GM12874 (cell line): ENCODE data around the gene C12orf76.

Experiments
- TF ChIP-seq, protein P1 (sequence below): IDR thresholded peaks from 2 replicates; pipeline ENCODE4 v1.5.1; 2011; ENCODE audit warnings: low read depth, mild to moderate bottlenecking, control low read depth, low read length, moderate library complexity; ENCODE audit not compliant: insufficient read depth

The C12orf76 gene

DNA sequence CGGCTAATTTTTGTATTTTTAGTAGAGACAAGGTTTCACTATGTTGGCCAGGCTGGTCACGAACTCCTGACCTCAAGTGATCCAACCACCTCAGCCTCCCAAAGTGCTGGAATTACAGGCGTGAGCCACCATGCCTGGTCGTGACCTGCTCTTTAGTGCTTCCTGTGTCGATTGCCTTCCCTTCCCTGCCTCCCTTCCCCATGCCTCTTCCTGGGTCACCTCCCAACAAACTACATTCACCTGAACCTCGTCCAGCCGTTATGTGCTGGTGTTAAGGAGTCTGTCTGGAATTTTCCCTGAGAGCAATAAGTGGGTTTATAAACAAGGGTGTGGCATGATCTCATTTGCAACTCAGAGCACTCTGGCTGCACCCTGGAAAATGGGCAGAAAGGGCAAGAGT is 32.1 kb upstream of the C12orf76 start:
- TF ChIP-seq, protein P1, sequence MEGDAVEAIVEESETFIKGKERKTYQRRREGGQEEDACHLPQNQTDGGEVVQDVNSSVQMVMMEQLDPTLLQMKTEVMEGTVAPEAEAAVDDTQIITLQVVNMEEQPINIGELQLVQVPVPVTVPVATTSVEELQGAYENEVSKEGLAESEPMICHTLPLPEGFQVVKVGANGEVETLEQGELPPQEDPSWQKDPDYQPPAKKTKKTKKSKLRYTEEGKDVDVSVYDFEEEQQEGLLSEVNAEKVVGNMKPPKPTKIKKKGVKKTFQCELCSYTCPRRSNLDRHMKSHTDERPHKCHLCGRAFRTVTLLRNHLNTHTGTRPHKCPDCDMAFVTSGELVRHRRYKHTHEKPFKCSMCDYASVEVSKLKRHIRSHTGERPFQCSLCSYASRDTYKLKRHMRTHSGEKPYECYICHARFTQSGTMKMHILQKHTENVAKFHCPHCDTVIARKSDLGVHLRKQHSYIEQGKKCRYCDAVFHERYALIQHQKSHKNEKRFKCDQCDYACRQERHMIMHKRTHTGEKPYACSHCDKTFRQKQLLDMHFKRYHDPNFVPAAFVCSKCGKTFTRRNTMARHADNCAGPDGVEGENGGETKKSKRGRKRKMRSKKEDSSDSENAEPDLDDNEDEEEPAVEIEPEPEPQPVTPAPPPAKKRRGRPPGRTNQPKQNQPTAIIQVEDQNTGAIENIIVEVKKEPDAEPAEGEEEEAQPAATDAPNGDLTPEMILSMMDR = no peak

DNA sequence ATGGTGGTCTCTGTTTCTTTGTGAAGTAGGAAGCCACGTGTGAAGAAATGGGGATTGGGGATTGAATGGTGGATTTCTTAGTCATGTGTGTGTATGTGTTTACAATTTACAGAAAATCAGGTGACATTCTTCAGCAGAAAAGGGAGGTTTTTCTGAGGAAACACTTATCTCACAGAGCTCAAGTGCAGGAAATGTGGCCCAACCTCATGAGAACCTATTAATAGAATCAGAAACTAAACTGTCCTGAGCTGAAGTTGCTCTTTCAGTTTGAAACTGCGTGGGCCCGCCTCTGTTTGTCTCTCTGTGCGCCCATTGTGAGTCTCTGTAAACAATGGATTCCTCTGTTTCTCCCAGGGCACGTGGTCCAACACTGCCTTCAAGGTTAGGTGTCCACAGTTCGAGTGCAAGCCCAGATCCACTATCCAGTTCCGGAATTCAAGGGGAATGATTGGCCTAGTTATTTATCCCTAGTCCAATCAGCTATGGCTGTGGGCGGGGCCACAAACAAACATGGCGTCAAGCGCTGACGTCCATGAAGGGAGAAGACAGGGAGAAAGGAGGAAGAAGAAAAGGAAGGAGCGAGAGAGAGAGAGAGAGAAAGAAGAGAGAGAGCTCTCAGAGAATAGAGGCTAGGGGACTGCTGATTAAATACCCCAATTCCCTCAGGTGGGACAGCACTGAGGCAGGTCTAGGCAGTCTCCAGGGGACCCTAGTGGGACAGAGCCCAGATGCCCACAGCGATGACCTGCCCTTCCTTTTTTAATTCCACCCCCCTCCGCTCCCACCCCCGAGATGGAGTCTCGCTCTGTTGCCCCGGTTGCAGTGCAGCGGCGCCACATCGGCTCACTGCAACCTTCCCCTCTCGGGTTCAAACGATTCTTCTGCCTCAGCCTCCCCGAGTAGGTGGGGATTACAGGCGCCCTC is 31.4 kb upstream of the C12orf76 start:
- TF ChIP-seq, protein P1 = no peak

DNA sequence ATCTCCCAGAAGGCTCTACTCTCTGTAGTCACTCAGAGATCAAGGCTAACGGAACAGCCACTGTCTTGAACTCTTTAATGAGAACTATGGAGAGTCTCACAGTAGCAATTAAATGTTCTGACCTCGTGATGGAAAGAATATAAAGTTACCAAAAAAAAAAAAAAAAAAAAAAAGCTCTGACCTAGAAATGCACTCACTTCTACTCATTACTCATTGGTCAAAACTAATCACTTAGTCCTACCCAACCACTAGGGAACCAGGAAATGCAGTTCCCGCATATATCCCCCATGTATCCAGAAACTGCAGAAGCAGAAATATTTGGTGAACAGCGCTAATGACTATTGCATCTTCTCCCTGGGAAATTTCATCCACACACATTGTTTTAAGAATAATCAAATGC is 29.5 kb upstream of the C12orf76 start:
- TF ChIP-seq, protein P1 = no peak

DNA sequence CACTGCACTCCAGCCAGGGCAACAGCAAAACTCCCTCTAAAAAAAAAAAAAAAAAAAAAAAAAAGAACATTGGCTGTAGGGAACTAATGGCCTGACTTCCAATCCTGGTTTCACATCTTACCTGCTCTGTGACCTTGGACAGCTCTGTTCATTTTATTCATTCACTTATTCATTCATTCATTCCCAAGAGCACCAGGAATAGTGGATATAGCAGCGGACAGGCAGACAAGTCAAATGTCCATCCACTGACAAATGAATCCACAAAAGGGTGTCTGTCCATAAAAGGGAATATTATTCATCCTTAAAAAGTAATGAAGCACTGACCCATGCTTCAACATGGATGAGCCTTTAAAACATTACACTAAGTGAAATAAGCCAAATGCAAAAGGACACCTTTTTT is 27.6 kb upstream of the C12orf76 start:
- TF ChIP-seq, protein P1 = no peak

DNA sequence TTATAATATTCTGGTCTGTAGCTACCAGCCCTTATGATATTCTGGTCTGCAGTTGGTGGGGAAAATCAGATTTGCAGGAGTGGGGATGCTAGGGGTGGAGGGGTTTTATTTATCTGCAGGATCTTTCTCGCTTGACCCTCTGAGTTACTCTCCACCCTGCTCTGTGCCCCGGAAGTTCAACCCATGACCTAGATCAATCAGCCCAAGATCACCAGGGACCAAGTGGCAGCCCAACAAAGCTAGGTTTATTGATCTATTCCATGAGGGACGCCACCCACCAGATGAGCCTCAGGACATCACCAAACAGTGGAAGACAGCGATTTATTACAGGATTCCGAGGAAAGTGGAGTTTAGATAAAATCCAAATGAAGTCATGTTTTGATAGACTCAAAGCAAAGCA is 25.8 kb upstream of the C12orf76 start:
- TF ChIP-seq, protein P1 = no peak

DNA sequence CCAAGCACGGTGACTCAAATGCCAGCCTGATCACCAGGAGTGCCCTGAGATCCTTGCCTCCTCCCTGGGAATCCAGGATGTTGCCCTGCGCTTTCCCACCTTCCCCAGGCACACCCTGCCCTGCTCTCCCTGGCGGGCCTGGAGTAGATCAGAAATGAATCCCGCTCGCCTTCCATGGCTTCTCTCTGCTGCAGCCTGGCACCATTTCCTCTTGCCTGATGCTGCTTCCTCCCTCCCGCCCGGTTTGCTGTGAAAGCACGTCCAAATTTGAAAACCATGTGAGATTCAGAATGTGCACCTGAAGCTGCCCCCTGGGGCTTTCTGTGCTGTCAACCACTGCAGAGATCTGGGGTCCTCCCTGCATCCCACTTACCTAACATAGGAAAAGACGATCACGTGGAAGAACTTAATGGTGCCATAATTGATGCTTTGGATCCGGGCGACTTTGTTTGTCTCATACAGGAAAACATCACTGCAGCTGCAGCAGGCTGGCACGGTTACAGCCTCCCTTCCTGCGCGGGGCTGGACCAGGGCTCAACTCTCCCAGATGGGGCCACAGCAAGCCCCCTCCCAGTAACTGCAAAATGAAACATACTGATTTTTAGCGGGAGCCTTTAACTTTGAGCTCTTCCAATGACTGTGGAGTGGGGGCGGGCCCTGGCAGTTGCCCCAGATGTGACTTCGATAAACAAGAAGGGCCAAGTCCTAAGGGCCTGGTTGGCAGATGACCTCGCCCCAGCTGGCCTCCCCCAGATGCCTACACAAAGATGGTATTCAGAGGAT is 24.9 kb upstream of the C12orf76 start:
- TF ChIP-seq, protein P1 = no peak

DNA sequence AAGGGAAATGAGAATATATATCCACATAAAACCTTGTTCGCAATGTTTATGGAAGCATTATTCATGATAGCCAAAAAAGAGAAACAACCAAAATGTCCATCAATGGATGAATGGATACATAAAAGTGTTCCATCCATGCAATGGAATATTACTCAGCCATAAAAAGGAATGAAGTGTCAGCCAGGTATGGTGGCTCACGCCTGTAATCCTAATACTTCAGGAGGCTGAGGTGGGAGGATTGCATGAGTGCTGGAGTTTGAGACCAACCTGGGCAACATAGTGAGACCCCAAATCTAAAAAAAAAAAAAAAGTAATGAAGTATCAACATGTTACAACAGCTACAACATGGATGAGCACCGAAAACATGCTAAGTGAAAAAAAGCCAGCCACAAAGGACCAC is 23.6 kb upstream of the C12orf76 start:
- TF ChIP-seq, protein P1 = no peak
